Prostate gland (tissue), 2 donors: ENCODE results near the gene CSHL1.

Experiments used
- POLR2A ChIP-seq: fragments of 450-650 bp; IDR thresholded peaks from one replicate; pipeline ENCODE4 v1.6.1; 2016; ENCODE audit warnings: antibody characterized with exemption, mild to moderate bottlenecking
- TF ChIP-seq, protein P1 (sequence below), 4 experiments: fragments of 200-600 bp in 2 of 4; fragments of 450-650 bp in 2 of 4; sonication (generic) in 2 of 4; IDR thresholded peaks; 1 replicate in 3 of 4; 2 replicates in 1 of 4; pipeline ENCODE4 v1.5.1; 2016 to 2019; ENCODE audit warnings: antibody characterized with exemption in 4 of 4, mild to moderate bottlenecking in 2 of 4, moderate library complexity in 2 of 4

DNA sequence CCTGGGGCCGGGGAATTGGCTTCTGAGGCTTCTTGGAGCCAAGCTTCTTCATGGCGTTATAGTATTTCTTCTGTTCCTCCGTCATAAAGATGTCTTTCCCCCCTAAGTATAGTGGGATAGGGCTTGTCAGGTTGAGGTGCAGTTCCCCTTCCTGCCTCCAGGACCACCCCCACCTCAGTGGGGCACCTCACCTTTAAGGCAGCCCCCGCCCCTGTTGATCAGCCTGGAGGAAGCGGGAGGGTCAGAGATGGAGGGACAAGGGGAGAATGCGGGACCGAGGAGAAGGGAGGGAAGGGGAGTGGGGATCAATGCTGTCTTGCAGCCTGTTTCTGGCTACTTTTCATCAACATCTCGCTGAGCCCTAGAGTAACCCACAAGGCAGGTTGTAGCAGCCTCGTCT lies 32.7 kb upstream of the CSHL1 start:
- TF ChIP-seq POLR2A, result no peak
- TF ChIP-seq, protein P1, sequence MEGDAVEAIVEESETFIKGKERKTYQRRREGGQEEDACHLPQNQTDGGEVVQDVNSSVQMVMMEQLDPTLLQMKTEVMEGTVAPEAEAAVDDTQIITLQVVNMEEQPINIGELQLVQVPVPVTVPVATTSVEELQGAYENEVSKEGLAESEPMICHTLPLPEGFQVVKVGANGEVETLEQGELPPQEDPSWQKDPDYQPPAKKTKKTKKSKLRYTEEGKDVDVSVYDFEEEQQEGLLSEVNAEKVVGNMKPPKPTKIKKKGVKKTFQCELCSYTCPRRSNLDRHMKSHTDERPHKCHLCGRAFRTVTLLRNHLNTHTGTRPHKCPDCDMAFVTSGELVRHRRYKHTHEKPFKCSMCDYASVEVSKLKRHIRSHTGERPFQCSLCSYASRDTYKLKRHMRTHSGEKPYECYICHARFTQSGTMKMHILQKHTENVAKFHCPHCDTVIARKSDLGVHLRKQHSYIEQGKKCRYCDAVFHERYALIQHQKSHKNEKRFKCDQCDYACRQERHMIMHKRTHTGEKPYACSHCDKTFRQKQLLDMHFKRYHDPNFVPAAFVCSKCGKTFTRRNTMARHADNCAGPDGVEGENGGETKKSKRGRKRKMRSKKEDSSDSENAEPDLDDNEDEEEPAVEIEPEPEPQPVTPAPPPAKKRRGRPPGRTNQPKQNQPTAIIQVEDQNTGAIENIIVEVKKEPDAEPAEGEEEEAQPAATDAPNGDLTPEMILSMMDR (IDR thresholded peaks at IDR 0.05), result peak in 1 of 4 experiments; percentile 10
